HG03280 (cell line): ENCODE data around the gene FAM124A.
"Not testable (repeated sequence)": the region's sequence is repeated elsewhere in the genome, so short reads cannot be mapped to it uniquely, and the experiment has no call there.

Source experiments
- ATAC-seq: cut with Tn5 transposase; IDR thresholded peaks from one replicate; pipeline ENCODE4 v1.9.1; 2021; ENCODE audit warnings: mild to moderate bottlenecking, moderate library complexity; ENCODE audit not compliant: unreplicated experiment

The FAM124A gene

DNA sequence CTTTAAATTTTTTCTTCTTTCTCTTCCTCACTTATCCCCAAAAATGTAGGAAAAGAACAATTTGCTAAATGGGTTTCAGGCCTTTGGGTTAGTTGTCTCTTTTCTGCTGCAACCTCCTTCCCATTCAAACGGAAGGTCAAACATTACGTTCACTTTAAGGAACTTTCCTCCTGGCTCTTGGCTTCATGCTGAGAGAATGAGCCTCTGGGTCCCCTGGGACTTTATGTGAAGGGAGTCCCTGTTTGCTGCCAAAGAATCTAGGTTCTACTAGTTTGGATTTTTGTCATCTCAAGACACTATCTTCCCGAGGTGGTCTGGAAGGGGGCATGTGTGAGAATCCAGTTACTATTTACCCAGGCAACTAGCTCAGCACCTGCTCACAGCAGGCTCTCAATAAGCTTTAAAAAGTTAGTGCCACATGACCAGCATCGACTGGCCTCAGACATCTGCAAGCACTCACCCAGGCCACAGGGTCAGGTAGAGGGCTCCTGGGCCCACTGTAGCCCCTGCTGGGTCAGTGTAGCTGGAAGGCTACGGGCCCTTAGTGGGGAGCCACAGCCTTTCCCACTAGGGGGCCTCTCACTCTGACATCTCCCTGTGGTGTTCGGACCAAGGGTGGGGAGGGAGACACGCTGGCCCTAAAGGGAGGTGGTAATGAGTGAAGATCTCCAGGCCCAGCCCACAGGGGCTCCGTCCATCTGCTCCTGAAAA is 40.5 kb downstream of the FAM124A start:
- ATAC-seq, result no peak

DNA sequence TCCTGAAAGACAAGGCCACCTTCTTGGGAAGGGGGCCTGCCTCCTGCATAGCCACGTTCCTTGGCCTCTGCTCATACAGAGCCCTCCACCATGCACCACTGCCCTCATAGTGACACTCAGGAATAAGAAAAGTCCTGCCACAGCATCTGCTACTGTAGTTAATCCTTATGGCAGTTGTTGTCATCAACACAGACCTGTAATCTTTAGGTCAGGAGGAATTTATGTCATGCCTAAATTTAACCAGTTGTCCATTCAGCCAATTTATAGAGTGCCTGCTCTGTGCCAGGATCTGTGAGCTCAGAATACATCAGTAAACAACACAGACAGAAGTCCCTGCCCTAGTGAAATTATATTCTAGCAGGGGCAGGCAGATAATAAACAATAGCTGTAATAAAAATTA is 44.4 kb downstream of the FAM124A start:
- no peak for ATAC-seq

DNA sequence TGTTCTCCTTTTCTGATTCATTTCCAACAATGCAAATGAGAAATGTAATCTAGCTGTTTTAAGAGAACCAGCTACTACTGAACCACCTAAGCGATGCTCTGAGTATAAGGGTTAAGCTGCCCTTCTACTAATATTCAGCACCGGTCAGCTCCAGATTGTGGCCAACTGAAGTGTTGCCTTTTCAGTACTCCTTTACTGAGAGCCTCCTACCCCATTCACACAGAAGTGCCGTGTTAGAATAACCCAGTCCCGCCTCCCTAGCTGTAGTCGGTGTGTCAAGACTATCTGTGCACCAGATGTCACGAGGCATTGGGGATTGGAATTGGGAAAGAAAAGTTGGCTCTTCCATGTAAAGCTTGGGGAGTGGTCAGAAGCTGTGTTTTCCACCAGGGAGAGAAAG is 45.4 kb downstream of the FAM124A start:
- ATAC-seq, result no peak

DNA sequence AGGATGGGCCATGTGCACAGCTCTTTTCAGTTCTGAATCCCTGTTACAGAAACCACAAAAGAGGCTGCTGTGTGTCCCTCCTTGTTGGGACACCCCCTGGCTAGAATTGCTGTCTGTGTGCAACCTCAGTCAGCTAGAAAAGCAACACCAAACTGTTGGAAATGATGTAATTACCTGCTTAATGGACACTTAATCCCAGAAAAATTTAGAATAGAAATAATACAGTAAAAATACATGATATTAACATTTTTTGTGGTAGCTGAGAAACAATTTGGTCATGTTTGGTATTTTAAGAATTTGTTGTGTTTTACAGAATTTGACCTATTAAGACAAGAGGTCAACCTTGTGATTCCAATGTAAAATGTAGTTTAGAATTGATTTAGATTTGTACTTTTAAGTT is 46.8 kb downstream of the FAM124A start:
- no peak for ATAC-seq

DNA sequence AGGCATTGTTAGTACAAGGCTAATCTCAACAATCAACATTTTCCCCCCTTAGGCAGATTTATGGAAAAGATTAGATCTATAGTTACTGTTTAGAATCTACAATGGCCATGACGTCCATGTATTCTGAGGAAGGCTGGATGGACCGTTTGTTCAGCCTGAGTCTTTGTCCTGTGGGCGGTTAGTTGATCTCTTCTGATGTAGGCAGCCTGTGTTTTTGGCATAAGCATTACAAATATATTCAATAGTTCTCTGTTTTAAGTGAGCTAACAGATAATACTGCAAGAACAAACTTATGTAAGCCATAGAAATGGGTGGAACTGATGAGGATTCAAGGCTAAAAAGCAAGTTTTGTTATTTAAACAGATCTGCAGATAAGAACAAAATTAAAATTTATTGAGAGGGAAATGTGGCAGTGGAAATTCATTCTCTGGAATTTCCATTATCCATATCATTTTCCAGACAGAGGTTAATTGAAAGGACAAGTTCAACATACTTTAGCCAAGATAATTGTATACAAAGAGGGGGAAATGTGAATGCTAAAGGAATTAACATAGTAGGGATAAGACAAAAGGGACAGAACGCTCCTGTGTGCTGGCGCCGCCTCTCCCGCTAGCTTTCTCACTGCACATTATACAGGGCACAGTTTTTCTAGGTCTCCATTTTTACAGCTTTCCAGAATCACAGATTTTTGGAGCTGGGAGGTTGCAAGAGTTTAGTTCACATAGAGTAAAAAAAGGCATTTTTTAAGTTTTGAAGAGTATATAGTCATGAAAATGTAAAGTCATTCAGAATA is 48.6 kb downstream of the FAM124A start:
- ATAC-seq, result no peak

DNA sequence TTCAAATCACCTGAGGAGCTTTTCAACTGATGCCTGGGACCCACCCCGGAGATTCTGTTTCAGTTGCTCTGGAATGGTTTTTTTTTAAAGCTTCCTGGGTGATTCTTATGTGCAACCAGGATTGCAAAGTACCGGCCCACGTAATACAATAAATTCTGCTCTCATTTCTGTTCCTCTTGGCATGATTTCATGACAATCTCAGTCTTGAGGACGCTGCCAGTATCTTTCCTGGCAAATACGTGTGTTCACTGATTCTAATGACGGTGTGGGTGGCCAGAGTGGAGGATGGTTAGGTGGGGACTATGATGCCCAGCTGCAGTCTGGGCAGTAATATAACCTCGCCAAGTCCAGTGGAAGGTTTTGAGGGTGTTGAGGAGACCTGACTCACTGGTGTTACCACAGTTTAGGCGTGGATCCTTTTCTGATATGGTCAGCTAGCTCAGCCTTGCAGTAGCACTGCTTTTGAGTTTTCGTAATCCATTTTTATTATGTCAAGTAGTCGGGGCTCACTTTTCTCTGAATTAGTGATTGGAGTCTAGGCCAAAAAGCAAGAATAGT is 49.4 kb downstream of the FAM124A start:
- ATAC-seq, result no peak

DNA sequence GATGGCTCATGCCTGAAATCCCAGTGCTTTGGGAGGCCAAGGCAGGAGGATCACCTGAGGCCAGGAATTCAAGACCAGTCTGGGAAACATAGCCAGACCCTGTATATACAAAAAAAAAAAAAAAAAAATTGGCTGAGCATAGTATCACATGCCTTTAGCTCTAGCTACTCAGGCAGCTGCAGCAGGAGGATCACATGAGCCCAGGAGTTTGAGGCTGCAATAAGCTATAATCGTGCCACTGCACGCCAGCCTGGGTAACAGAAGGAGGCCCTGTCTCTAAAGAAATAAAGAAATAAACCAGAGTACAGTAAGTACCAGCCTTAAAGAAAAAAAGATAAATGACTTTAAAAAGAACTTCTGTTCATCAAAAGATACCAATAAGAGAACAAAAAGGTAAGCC is 52.9 kb downstream of the FAM124A start:
- ATAC-seq, result no peak

DNA sequence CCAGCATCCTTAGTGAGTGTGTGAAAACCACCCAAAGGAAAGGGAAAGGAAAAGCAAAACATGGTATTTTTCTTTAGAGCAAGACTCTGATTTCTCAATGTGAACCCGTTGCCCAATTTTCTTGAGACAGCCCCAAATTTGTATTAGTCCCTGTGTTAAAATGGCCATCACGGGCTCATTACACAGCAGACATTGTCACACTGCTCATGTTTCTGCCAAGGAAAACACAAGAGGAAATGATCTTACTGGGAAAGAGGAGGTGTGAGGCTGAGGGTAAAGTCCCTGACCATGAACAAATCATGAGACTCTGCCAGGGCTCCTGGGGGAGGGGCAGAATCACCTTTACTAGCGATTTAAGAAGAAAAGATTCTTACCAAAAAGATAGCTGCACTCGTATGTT is 54.4 kb downstream of the FAM124A start:
- ATAC-seq, result no peak

DNA sequence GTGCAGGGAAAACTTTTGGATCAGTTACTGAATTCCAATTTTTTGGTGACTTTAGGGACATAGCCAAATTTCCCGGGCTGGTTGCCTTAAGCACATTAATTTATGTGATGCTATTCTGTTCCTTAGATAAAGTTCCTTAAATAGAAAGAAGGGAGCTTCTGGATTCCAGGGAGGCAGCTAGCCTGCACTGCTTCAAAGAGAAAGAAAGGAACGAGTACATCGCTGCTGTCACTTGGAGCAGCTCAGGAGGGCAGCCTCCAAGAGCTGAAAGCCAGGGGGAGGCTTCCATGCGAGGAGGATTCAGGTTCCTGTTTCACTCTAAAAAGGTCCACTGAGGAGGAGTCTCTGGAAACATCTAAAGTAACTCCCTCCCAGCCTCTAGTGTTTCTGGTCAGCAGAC is 55.7 kb downstream of the FAM124A start:
- no peak for ATAC-seq

DNA sequence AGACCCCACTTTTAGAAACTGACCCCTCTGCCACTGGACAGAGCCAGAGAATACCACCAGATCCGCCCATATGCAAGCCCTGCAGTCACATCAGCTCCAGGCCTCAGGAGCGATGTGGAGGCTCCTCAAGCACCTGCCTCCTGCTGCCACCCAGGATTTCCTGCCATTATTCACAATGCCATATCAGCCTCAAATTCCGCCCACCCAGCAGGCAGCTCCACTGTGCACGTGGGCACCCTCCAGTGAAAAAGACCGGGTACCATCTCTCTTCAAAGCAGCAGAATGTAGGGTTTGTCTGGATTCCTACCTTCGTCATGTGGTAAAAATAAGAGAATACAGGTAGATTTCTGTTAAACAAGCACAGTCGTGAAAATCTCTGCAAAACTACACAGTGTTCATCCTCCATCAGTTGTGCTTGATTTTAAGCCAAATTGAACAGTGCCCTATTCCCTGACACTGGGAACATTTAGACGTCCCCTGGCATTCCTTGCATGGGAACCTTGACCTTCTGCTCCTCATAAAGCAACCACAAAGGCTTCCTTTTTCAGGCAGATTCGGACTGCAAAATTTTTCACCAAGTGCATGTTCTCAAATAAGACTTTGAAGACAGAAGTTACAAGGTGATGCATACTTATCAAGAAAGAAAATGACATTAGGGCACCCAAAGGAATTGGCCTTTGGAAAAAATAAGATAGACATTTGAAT is 56.4 kb downstream of the FAM124A start:
- ATAC-seq, result no peak

DNA sequence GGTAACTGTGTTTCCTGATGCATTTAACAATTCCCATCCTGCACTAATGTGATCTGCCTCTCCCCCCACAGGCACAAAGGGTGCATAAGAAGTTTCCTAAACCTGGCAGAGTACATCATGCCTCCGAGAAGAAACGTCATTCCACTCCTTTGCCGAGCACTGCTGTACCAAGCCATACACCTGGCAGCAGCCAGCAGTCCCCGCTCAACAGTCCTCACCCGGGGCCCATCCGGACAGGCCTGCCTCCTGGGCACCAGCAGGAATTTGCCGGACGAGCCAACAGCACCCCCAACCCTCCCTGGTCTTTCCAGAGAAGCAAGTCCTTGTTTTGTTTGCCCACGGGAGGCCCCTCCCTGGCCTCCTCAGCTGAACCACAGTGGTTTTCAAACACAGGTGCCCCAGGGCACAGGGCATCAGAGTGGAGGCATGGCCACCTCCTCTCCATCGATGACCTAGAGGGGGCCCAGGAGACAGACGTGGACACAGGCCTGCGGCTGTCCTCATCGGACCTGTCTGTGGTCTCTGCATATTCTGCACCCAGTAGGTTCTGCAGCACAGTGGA is 58.3 kb downstream of the FAM124A start:
- ATAC-seq, result no peak

DNA sequence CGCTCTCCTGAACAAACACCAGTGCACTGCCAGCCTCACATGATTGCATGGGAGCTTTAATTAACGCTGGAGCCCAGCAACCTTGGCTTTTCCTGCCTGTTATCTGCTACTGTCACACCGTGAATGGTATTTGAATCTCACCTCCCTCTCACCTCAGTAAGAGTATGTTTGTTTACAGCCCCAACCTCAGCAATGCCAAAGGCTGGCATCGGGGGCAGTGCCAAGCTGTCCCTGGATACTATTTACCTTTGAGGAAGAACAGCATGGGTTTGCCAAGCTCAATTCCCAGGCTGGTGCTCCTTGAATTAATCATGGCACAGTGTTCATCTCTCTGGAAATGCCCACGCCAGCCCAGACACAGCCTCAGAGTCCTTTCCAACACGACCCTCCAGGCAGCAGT is 60.1 kb downstream of the FAM124A start:
- ATAC-seq, result no peak

DNA sequence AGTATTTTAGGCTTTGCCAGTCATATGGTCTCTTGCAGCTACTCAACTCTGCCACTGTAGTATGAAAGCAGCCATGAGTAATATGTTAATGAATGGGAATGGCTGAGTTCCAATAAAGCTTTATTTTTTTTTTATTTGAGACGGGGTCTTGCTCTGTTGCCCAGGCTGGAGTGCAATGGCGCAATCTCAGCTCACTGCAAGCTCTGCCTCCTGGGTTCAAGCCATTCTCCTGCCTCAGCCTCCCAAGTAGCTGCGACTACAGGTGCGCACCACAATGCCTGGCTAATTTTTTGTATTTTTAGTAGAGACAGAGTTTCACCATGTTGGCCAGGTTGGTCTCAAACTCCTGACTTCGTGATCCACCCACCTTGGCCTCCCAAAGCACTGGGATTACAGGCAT is 60.7 kb downstream of the FAM124A start:
- not testable (repeated sequence) for ATAC-seq

DNA sequence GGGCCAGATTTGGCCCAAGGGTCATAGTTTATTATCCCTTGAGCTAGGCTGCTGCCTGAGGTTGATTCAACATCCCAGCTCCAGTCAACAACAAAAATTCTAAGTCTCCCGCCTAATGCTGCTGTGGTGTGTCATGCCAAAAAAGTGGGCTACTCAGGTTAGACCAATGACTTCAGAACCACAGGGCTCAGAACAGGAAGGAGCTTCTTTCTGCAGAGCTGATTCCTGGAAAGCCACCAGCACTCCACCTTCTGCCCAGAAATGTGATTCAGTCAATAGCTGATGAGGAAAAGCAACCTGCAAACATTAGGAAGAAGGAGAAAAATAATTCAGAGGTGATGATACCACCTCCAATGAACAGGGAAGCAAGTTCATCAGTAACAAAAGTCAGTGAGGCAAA is 61.2 kb downstream of the FAM124A start:
- no peak for ATAC-seq

DNA sequence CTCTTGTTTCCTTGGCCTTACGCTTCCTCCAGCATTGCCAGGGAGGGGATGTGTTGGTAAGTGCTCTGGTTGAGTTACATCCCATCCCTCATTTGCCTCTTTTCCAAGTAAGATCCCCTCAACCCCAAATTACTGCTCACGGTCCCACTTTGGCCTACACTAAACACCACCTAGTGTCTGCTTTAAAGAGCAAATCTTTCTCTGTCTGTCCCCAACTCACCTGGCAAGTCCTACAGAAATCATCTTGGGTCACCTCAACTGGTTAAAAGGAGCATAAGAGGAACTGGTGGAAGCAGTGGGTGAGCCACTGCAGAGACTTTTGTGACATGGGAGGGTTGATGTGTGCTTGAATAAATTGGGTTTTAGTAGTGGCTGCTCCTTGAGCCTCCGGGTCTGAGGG is 62.1 kb downstream of the FAM124A start:
- ATAC-seq, result no peak

DNA sequence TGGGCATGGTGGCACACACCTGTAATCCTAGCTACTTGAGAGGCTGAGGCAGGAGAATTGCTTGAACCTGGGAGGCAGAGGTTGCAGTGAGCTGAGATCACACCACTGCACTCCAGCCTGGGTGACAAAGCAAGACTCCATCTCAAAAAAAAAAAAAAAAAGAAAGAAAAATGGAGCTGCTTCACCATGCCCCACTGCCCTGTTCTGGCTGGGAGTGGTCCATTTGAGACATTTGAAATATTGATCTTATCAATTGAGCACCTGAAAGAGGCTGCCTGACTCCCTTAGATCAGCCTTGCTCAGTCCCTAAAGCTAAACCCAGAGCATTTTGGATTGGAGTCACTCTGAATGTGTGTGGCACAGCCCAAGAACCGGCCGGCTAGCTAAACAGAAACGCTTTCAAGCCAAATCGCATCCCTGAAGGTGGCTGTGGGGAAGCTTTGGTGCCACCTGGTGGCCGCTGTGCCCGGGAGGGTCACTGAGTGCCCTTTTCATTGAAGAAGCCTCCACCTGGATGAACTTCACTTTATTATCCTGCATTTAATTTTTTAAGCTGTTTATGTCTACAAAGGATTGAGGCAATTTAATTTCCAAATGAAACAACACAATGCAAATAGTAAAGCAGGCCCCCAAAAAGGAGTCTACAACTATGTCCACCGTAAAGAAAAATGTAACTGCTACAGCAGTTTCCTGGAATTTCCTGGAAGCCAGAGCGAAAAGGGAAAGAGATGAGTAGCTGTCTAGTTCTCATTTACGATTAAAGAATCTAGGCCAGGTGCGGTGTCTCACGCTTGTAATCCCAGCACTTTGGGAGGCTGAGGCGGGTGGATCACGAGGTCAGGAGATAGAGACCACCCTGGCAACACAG is 64.2 kb downstream of the FAM124A start:
- no peak for ATAC-seq

DNA sequence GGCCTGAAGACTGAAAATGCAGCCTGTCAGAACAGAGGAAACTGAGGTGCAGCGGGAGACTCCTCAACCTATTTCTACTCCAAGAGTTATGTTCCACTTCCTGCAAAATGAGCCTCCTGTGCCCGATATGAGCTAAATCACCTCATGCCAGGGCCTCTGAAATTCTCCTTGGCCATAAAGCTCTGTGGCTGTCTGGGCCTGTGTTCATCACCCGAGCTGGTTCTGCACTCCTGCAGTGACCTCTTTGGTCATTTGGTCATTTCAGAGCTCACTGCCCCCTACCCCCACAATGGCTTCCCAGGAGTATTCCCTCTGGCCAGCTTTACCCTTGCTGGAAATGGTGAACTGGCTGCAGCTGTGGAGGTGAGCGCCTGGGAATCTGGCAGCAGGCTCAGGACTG is 65.6 kb downstream of the FAM124A start:
- no peak for ATAC-seq

DNA sequence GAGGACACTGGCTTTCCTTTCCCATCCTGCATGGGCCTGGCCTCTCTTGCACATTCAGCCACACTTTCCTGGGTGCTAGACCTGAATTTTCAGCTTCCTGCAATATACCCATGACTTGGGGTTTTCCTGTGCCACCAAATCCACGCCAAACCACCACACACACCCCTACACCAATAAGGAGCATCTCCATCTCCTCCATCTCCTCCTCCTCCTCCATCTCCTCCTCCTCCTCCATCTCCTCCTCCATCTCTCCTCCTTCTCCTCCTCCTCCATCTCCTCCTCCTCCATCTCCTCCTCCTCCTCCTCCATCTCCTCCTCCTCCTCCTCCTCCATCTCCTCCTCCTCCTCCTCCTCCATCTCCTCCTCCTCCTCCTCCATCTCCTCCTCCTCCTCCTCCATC is 66.1 kb downstream of the FAM124A start:
- not testable (repeated sequence) for ATAC-seq

DNA sequence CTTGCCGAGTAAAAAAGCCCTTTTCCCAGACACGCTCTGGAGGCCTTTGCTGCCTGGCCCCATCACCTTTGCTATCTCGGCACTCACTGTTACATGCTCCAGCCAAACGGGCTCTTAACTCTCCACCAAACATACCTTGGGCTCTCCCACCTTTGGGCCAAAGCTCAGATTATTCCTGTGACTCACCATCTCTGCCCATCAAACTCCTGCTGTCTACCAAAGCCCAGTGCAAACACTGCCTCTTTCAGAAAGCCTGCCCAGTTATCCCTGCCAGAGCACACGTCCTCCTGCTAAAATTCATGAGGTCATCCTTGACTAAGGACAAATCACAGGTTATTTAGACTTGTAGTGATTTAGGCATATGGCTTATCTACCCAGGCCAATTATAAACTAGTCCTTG is 69.1 kb downstream of the FAM124A start:
- no peak for ATAC-seq

DNA sequence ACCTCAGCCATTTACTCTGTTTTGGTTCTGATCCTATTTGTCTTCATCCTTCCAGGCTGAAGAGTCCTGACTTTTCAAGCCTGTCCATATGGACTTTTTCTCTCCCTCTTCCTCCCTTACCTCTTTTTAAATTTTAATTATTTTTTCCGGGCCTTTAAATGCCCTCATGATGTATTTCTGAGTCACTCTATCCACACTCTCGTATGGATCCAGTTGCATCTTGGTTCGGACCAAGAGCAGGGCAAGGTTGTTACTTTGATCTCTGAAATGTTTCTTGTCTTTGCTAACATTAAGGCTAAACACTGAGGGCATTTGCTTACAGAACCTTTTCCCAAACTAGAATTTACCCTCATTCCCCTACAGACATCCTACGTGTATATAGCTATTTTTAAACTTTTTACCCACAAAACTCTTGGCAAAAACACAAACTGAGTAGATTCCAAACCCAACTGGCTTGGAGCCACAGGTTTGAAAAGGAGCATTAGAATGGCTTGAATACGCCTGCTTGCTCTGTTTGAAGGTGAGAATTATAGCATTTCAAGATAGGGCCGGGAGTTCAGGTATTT is 69.9 kb downstream of the FAM124A start:
- no peak for ATAC-seq
